Upper lobe of right lung (tissue), 1 donor: Measurements from ENCODE around the gene SORD. TPM values are rescaled to one million over a fixed set of nuclear protein-coding genes. Genes with fewer than 3 reads are reported as not detected.

Experiments used
- ATAC-seq: fragments of 200-7000 bp; cut with Tn5 transposase; one replicate; pipeline ENCODE4 v1.9.1; 2020; ENCODE audit warnings: mild to moderate bottlenecking, moderate library complexity
- DNase-seq: peaks from one replicate; pipeline ENCODE4 v3.0.0-alpha.2; 2020
- H3K27ac ChIP-seq: fragments of 200-600 bp; one replicate; pipeline ENCODE4 v1.8.0; 2022
- H3K27me3 ChIP-seq: fragments of 200-600 bp; one replicate; pipeline ENCODE4 v1.8.0; 2022; ENCODE audit warnings: mild to moderate bottlenecking
- H3K36me3 ChIP-seq: fragments of 200-600 bp; one replicate; pipeline ENCODE4 v1.8.0; 2022
- H3K4me1 ChIP-seq: fragments of 200-600 bp; one replicate; pipeline ENCODE4 v1.8.0; 2022
- H3K4me3 ChIP-seq: fragments of 200-600 bp; one replicate; pipeline ENCODE4 v1.8.0; 2022; ENCODE audit warnings: mild to moderate bottlenecking
- H3K9me3 ChIP-seq: fragments of 200-600 bp; one replicate; pipeline ENCODE4 v1.8.0; 2022
- intact Hi-C: fragments of 100-400 bp; cut with DNase I; formaldehyde crosslinking; loops from one replicate; pipeline ENCODE4 v1.11.0; 2022
- total RNA-seq: library from RNA; stranded (reverse); fragmentation: NEBNext Ultra II Directional; extraction: Animal tissue kit (Norgen Biotek cat#: 25700); gene quantifications from one replicate; pipeline ENCODE4 v1.2.1, GENCODE V29; 2021
- TF ChIP-seq, protein P1 (sequence below): fragments of 200-600 bp; IDR thresholded peaks from one replicate; pipeline ENCODE4 v1.8.0; 2022; ENCODE audit warnings: antibody characterized with exemption
- donor health status: DM: no; HTN: yes; CAD: no; lungs with severe emphysema.

Gene SORD
- total RNA-seq, 1 donor from 2014 or later, result 7.3 TPM

GRCh38 chr15:45113380-45113990, 90.5 kb downstream of the SORD start:
- ATAC-seq (no peak), DNase-seq (peak; percentile 44)
- no peaks in the 10 kb centered on the region for H3K36me3 ChIP-seq
- H3K27me3 ChIP-seq, result peaks cover 85% of the 10 kb centered on the region
- no peaks in the 10 kb centered on the region for H3K9me3 ChIP-seq
- intact Hi-C loops, result no loop called here
- no peak overlapping the region for H3K4me3 ChIP-seq
- peaks cover 28% of the 10 kb centered on the region for H3K4me1 ChIP-seq
- TF ChIP-seq, protein P1, sequence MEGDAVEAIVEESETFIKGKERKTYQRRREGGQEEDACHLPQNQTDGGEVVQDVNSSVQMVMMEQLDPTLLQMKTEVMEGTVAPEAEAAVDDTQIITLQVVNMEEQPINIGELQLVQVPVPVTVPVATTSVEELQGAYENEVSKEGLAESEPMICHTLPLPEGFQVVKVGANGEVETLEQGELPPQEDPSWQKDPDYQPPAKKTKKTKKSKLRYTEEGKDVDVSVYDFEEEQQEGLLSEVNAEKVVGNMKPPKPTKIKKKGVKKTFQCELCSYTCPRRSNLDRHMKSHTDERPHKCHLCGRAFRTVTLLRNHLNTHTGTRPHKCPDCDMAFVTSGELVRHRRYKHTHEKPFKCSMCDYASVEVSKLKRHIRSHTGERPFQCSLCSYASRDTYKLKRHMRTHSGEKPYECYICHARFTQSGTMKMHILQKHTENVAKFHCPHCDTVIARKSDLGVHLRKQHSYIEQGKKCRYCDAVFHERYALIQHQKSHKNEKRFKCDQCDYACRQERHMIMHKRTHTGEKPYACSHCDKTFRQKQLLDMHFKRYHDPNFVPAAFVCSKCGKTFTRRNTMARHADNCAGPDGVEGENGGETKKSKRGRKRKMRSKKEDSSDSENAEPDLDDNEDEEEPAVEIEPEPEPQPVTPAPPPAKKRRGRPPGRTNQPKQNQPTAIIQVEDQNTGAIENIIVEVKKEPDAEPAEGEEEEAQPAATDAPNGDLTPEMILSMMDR, result no peak
- H3K27ac ChIP-seq, result no peak overlapping the region

DNA sequence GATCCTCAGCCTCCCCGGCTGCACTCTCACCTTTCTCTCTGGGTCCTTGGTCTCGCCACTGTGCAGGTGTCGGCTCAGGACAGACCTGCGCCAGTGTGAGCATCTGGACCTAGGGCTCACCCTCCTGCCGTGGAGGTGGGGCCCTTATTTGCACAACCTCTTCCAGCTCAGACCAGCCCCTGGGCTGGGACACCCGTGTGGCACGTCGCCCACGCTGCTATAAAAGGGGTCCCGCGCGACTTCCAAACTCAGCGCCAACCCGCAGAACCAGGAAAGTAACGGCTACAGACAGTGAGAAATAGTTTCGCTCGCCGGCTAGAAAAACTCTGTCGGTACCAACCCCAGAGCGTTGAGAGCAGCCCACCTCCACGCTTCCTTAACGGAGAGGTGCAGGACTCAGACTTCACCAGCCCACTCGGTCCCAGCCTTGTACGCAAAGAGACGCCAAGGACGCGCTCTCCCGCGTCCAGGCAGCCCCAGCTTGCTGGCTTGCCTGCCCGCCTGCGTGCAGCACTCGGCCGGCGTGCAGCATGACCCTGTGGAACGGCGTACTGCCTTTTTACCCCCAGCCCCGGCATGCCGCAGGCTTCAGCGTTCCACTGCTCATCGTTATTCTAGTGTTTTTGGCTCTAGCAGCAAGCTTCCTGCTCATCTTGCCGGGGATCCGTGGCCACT, 91.2 kb downstream of the SORD start, which contains the start of the genes DUOX2 and DUOXA2:
Gene DUOX2, minus strand, starts transcription at position 97 of the 675 bp plus-strand sequence. CDS start 761 bp downstream, outside the sequence.
Gene DUOXA2, plus strand, starts transcription at position 251 of the 675 bp plus-strand sequence. Its CDS starts 280 bp downstream, at position 531.
- no peak within 1 kb of the TSS for H3K27ac ChIP-seq
- TF ChIP-seq, protein P1, result no peak
- DNase-seq (peak; percentile 64), ATAC-seq (no peak)
- H3K4me3 ChIP-seq, result no peak within 1 kb of the TSS
- H3K9me3 ChIP-seq, result no peaks in the 10 kb centered on the region
- peaks cover 28% of the 10 kb centered on the region for H3K4me1 ChIP-seq
- no peaks in the 10 kb centered on the region for H3K36me3 ChIP-seq
- intact Hi-C loops, result no loop called here
- H3K27me3 ChIP-seq, result peaks cover 79% of the 10 kb centered on the region

GRCh38 chr15:45114751-45115085, 91.7 kb downstream of the SORD start:
- ATAC-seq, result no peak
- H3K27ac ChIP-seq, result no peak overlapping the region
- intact Hi-C loops, result no loop called here
- H3K4me1 ChIP-seq, result peaks cover 28% of the 10 kb centered on the region
- H3K36me3 ChIP-seq, result no peaks in the 10 kb centered on the region
- no peak overlapping the region for H3K4me3 ChIP-seq
- peaks cover 74% of the 10 kb centered on the region for H3K27me3 ChIP-seq
- DNase-seq, result peak; percentile 44
- H3K9me3 ChIP-seq, result no peaks in the 10 kb centered on the region
- TF ChIP-seq, protein P1, result no peak

- Histone ChIP-seq H3K9me3 (no peaks in the 10 kb centered on the region), H3K36me3 (no peaks in the 10 kb centered on the region), H3K27ac (no peak overlapping the region), H3K4me1 (peaks cover 28% of the 10 kb centered on the region), H3K27me3 (peaks cover 67% of the 10 kb centered on the region), H3K4me3 (no peak overlapping the region)
- no peak for ATAC-seq
- peak; percentile 53 for DNase-seq
- TF ChIP-seq, protein P1, result no peak
- intact Hi-C loops, result no loop called here
Measured at GRCh38 chr15:45115312-45115820, 92.4 kb downstream of the SORD start.

- intact Hi-C loops, result no loop called here
- TF ChIP-seq, protein P1, result no peak
- DNase-seq (peak; percentile 47), ATAC-seq (no peak)
- Histone ChIP-seq H3K36me3 (no peaks in the 10 kb centered on the region), H3K27me3 (peaks cover 66% of the 10 kb centered on the region), H3K9me3 (no peaks in the 10 kb centered on the region), H3K27ac (no peak overlapping the region), H3K4me1 (peaks cover 28% of the 10 kb centered on the region), H3K4me3 (no peak overlapping the region)
Measured at GRCh38 chr15:45116006-45116481, 93.0 kb downstream of the SORD start.
